Chondrocyte (in vitro differentiated cells): ENCODE data around the gene USP36. TPM values are rescaled to one million over a fixed set of nuclear protein-coding genes. Genes with fewer than 3 reads are reported as not detected.

Experiments used
- DNase-seq: peaks from one replicate; pipeline ENCODE4 v3.0.0; 2021; ENCODE audit warnings: mixed read lengths, low spot score
- H3K27ac Mint-ChIP-seq: one replicate; pipeline ENCODE4 v1.8.0; 2021; ENCODE audit warnings: mild to moderate bottlenecking, moderate library complexity, mixed read lengths; ENCODE audit not compliant: unreplicated experiment
- H3K27me3 Mint-ChIP-seq: 2 replicates; pipeline ENCODE4 v1.8.0; 2021; ENCODE audit warnings: low read depth, mixed read lengths
- H3K36me3 Mint-ChIP-seq: 2 replicates; pipeline ENCODE4 v1.8.0; 2021; ENCODE audit warnings: low read depth, mixed read lengths
- H3K4me1 Mint-ChIP-seq: 2 replicates; pipeline ENCODE4 v1.8.0; 2021; ENCODE audit warnings: low read depth, mild to moderate bottlenecking, mixed read lengths
- H3K4me3 Mint-ChIP-seq: one replicate; pipeline ENCODE4 v1.8.0; 2021; ENCODE audit warnings: mild to moderate bottlenecking, moderate library complexity, mixed read lengths; ENCODE audit not compliant: unreplicated experiment
- H3K9me3 Mint-ChIP-seq: 2 replicates; pipeline ENCODE4 v1.8.0; 2021; ENCODE audit warnings: low read depth, mixed read lengths
- CTCF ChIP-seq: fragments of 200-600 bp; sonication (generic); IDR thresholded peaks from 2 replicates; pipeline ENCODE4 v1.5.0; 2021; ENCODE audit warnings: antibody characterized with exemption, mild to moderate bottlenecking, moderate library complexity
- total RNA-seq: library from RNA; stranded (reverse); gene quantifications from 3 replicates; pipeline ENCODE4 v1.2.1, GENCODE V29; 2021

USP36 gene
- total RNA-seq, 1 donor from 2014 or later = 45.1 TPM

GRCh38 chr17:78819402-78819801 lies 21.2 kb downstream of the USP36 start:
- H3K36me3 Mint-ChIP-seq = peaks cover 42% of the 10 kb centered on the region
- H3K4me3 Mint-ChIP-seq = no peak overlapping the region
- TF ChIP-seq CTCF = no peak
- H3K4me1 Mint-ChIP-seq = peaks cover 20% of the 10 kb centered on the region
- H3K27ac Mint-ChIP-seq = no peak overlapping the region
- peak; percentile 61 for DNase-seq
- no peaks in the 10 kb centered on the region for H3K9me3 Mint-ChIP-seq
- no peaks in the 10 kb centered on the region for H3K27me3 Mint-ChIP-seq

- peaks cover 44% of the 10 kb centered on the region for H3K36me3 Mint-ChIP-seq
Measured at GRCh38 chr17:78818932-78819331, 21.7 kb downstream of the USP36 start.

GRCh38 chr17:78818152-78818846 lies 22.3 kb downstream of the USP36 start:
- peaks cover 44% of the 10 kb centered on the region for H3K36me3 Mint-ChIP-seq
- H3K27ac Mint-ChIP-seq = no peak overlapping the region
- H3K4me1 Mint-ChIP-seq = peaks cover 16% of the 10 kb centered on the region

More at GRCh38 chr17:78818932-78819331, 21.7 kb downstream of the USP36 start:
- Mint-ChIP-seq H3K4me1 (peaks cover 20% of the 10 kb centered on the region), H3K9me3 (no peaks in the 10 kb centered on the region), H3K27me3 (no peaks in the 10 kb centered on the region), H3K27ac (no peak overlapping the region), H3K4me3 (no peak overlapping the region)
- no peak for TF ChIP-seq CTCF
- peak; percentile 2 for DNase-seq

GRCh38 chr17:78817123-78817522 lies 23.5 kb downstream of the USP36 start:
- H3K36me3 Mint-ChIP-seq = peaks cover 40% of the 10 kb centered on the region
- no peaks in the 10 kb centered on the region for H3K9me3 Mint-ChIP-seq
- TF ChIP-seq CTCF = no peak
- H3K27ac Mint-ChIP-seq = no peak overlapping the region
- no peak overlapping the region for H3K4me3 Mint-ChIP-seq
- peak; percentile 8 for DNase-seq
- no peaks in the 10 kb centered on the region for H3K27me3 Mint-ChIP-seq
- peaks cover 4% of the 10 kb centered on the region for H3K4me1 Mint-ChIP-seq

More at GRCh38 chr17:78818152-78818846, 22.3 kb downstream of the USP36 start:
- no peak overlapping the region for H3K4me3 Mint-ChIP-seq
- DNase-seq = peak; percentile 22
- no peaks in the 10 kb centered on the region for H3K27me3 Mint-ChIP-seq
- no peak for TF ChIP-seq CTCF
- no peaks in the 10 kb centered on the region for H3K9me3 Mint-ChIP-seq

GRCh38 chr17:78815696-78816095 lies 24.9 kb downstream of the USP36 start:
- TF ChIP-seq CTCF = no peak
- DNase-seq = peak; percentile 0
- no peaks in the 10 kb centered on the region for H3K4me1 Mint-ChIP-seq
- no peak overlapping the region for H3K27ac Mint-ChIP-seq
- H3K36me3 Mint-ChIP-seq = peaks cover 43% of the 10 kb centered on the region
- H3K27me3 Mint-ChIP-seq = no peaks in the 10 kb centered on the region
- no peak overlapping the region for H3K4me3 Mint-ChIP-seq
- H3K9me3 Mint-ChIP-seq = no peaks in the 10 kb centered on the region
